Gastroesophageal sphincter (tissue), 4 donors: ENCODE data around the gene BATF. TPM values are rescaled to one million over a fixed set of nuclear protein-coding genes. Genes with fewer than 3 reads are reported as not detected.
A peak's percentile ranks its signal among the peaks of the same experiment; 100 is the strongest.

Experiments used
- ATAC-seq: fragments of 150-250 bp; one replicate; pipeline ENCODE4 v1.9.1; 2016; ENCODE audit warnings: mild to moderate bottlenecking, moderate library complexity
- H3K27ac ChIP-seq, 4 donors: fragments of 200-600 bp; sonication (generic) in 3 of 4; 1 replicate in 3 of 4; 2 replicates in 1 of 4; pipeline ENCODE4 v1.5.1; 2016 to 2019
- H3K27me3 ChIP-seq: fragments of 200-600 bp; sonication (generic); one replicate; pipeline ENCODE4 v1.5.1; 2019
- H3K36me3 ChIP-seq, 2 donors: fragments of 200-600 bp; sonication (generic); one replicate each; pipeline ENCODE4 v1.5.1; 2019; ENCODE audit warnings: control low read depth in 1 of 2
- H3K4me1 ChIP-seq, 3 donors: fragments of 200-600 bp; sonication (generic); 1 replicate in 2 of 3; 2 replicates in 1 of 3; pipeline ENCODE4 v1.5.1; 2016 to 2019; ENCODE audit warnings: control low read depth in 2 of 3
- H3K4me3 ChIP-seq, 2 donors: fragments of 200-600 bp; sonication (generic); one replicate each; pipeline ENCODE4 v1.5.1; 2019; ENCODE audit warnings: mild to moderate bottlenecking in 1 of 2, moderate library complexity in 1 of 2
- H3K9me3 ChIP-seq, 3 donors: fragments of 200-600 bp; sonication (generic); one replicate each; pipeline ENCODE4 v1.5.1; 2017 to 2019; ENCODE audit warnings: control low read depth in 2 of 3
- CTCF ChIP-seq, 4 experiments: fragments of 200-600 bp in 2 of 4; fragments of 450-650 bp in 2 of 4; sonication (generic) in 1 of 4; IDR thresholded peaks; one replicate each; pipeline ENCODE4 v1.5.1; 2017 to 2019; ENCODE audit warnings: antibody characterized with exemption in 4 of 4, mild to moderate bottlenecking in 2 of 4, moderate library complexity in 2 of 4
- EP300 ChIP-seq: sonication (generic); formaldehyde crosslinking; IDR thresholded peaks from one replicate; pipeline ENCODE4 v1.6.1; 2017; ENCODE audit warnings: antibody characterized with exemption, mild to moderate bottlenecking
- POLR2A ChIP-seq, 2 donors: fragments of 450-650 bp; IDR thresholded peaks; one replicate each; pipeline ENCODE4 v1.6.1; 2017; ENCODE audit warnings: antibody characterized with exemption in 2 of 2, mild to moderate bottlenecking in 2 of 2, moderate library complexity in 1 of 2
- POLR2AphosphoS5 ChIP-seq: sonication (generic); formaldehyde crosslinking; IDR thresholded peaks from one replicate; pipeline ENCODE4 v1.6.1; 2017; ENCODE audit warnings: antibody characterized with exemption
- WGBS, 2 donors: methylation state at CpG; one replicate each; pipeline ENCODE4 v1.1.5; 2018; ENCODE audit warnings: low coverage in 1 of 2; 5-methylcytosine and 5-hydroxymethylcytosine counted together
- total RNA-seq, 4 donors: library from RNA; depleted of rRNA; stranded (reverse); fragments of >200 nt; gene quantifications; one replicate each; pipeline ENCODE4 v1.1.0, GENCODE V29; 2016

BATF gene
- total RNA-seq, 4 donors from 2014 or later, result 2.6 to 16.8 (median 3.2) TPM

DNA sequence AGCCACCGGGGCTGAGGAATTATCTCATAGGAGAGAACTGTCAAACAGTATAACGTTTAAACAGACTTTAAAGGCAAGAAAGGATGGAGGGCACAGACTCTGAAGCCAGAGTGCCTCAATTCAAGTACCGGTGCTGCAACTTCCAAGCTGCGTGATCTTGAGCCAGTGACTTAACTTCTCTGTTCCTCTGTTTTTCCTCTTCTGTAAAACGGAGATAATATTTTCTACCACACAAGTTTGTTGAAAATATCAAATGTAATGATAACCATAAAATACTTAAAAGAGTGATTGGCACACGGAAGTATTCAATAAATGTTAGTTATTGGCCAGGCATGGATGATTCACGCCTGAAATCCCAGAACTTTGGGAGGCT is 18.2 kb downstream of the BATF start:
- TF ChIP-seq POLR2A (IDR thresholded peaks at IDR 0.05) (no peak), POLR2AphosphoS5 (no peak), CTCF (IDR thresholded peaks at IDR 0.05) (no peak), EP300 (no peak)
- no peaks in the 10 kb centered on the region for H3K36me3 ChIP-seq
- no peak overlapping the region for H3K27ac ChIP-seq
- no peak for ATAC-seq
- peaks cover 0 to 14% (median 4%) of the 10 kb centered on the region in 3 donors for H3K4me1 ChIP-seq
- H3K27me3 ChIP-seq, result no peaks in the 10 kb centered on the region
- H3K9me3 ChIP-seq, result no peaks in the 10 kb centered on the region
- no peak overlapping the region for H3K4me3 ChIP-seq
- 61 to 63% methylated on average over 5 to 7 of the region's 7 CpGs for WGBS, 2 donors

DNA sequence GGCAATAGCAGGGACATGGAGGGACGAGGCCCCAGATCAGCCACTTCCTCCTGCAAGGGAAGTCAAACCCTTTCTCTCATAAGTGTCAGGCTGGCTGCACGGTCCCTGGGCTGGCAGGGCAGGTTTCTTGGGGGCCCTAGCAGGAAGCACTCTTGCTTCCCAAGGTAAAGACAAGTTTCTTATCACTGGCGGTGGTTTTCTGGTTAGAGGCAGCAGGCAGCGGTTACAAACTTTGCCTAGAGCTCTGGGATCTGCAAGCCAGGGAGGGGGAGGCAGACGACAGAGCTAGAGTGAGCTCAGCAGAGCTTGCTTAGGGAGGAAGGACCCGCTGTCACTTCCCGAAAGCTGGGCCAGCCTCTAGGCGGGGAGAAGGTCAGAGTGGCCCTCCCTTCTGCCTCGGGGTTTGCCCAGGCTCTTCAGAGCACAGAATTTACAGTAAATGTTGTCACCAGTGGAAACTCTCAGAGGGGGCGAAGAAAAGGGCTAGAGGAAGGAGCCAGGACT is 20.4 kb downstream of the BATF start:
- Histone ChIP-seq H3K9me3 (no peaks in the 10 kb centered on the region), H3K4me3 (no peak overlapping the region), H3K36me3 (no peaks in the 10 kb centered on the region), H3K27me3 (no peaks in the 10 kb centered on the region), H3K4me1 (peaks cover 0 to 14% (median 4%) of the 10 kb centered on the region in 3 donors), H3K27ac (peak overlapping the region in 3 of 4 donors; percentile 37 to 58 (median 57))
- TF ChIP-seq EP300, result no peak
- TF ChIP-seq POLR2AphosphoS5, result peak; percentile 30
- 0% methylated on average over 1 of the region's 10 CpGs; no CpG with 5 or more reads in 1 of the 2 donors for WGBS, 2 donors
- ATAC-seq, result peak; percentile 80

GRCh38 chr14:75543253-75543652 is 21.0 kb downstream of the BATF start:
- WGBS, 2 donors, result 52 to 68% methylated on average over 4 of the region's 4 CpGs
- Histone ChIP-seq H3K9me3 (no peaks in the 10 kb centered on the region), H3K4me1 (peaks cover 0 to 14% (median 4%) of the 10 kb centered on the region in 3 donors), H3K36me3 (no peaks in the 10 kb centered on the region), H3K27ac (peak overlapping the region in 3 of 4 donors; percentile 37 to 58 (median 57)), H3K4me3 (no peak overlapping the region), H3K27me3 (no peaks in the 10 kb centered on the region)
- TF ChIP-seq POLR2AphosphoS5 (no peak), EP300 (no peak), POLR2A (IDR thresholded peaks at IDR 0.05) (no peak), CTCF (IDR thresholded peaks at IDR 0.05) (no peak)
- no peak for ATAC-seq

DNA sequence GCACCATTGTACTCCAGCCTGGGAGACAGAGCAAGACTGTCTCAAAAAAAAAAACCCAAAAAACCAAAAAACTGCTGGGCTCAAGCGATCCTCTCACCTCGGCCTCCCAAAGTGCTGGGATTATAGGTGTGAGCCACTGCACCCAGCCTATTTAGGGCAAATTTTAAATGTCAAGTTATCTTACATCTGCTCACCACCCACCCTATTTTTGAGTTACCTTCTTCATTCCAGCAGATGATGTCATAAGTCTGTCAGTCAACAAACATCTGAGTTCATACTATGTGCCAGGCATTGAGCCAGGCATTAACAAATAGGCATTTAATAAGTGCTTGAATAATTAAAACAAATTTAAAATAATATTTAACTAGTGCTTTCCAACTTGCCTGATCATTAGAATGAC is 21.5 kb downstream of the BATF start:
- 90 to 100% methylated on average over 2 of the region's 2 CpGs for WGBS, 2 donors
- ATAC-seq, result no peak
- no peak overlapping the region for H3K27ac ChIP-seq

DNA sequence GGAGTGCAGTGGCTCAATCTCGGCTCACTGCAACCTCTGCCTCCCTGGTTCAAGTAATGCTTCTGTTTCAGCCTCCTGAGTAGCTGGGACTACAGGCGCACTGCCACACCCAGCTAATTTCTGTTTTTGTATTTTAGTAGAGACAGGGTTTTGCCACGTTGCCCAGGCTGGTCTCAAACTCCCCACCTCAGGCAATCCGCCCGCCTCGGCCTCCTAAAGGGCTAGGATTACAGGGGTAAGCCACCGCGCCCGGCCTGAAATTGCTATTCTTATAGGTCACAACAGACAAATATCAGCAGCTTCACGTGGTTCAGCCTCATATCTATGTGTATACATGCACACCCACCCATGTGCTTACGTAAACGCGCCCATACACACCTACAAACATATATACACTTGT is 23.6 kb downstream of the BATF start:
- no peaks in the 10 kb centered on the region for H3K36me3 ChIP-seq
- H3K9me3 ChIP-seq, result no peaks in the 10 kb centered on the region
- H3K27ac ChIP-seq, result no peak overlapping the region
- ATAC-seq, result no peak
- H3K4me1 ChIP-seq, result peaks cover 0 to 14% (median 4%) of the 10 kb centered on the region in 3 donors
- H3K4me3 ChIP-seq, result no peak overlapping the region
- H3K27me3 ChIP-seq, result no peaks in the 10 kb centered on the region
- WGBS, 2 donors, result 84 to 89% methylated on average over 4 to 11 of the region's 13 CpGs
- TF ChIP-seq EP300 (no peak), CTCF (IDR thresholded peaks at IDR 0.05) (no peak), POLR2A (IDR thresholded peaks at IDR 0.05) (no peak), POLR2AphosphoS5 (no peak)

More for the DNA sequence above, 21.5 kb downstream of the BATF start:
- H3K36me3 ChIP-seq, result no peaks in the 10 kb centered on the region
- H3K27me3 ChIP-seq, result no peaks in the 10 kb centered on the region
- no peak for TF ChIP-seq EP300
- no peak for TF ChIP-seq CTCF (IDR thresholded peaks at IDR 0.05)
- no peak for TF ChIP-seq POLR2AphosphoS5
- no peak for TF ChIP-seq POLR2A (IDR thresholded peaks at IDR 0.05)
- H3K4me3 ChIP-seq, result no peak overlapping the region
- H3K9me3 ChIP-seq, result no peaks in the 10 kb centered on the region
- peaks cover 0 to 14% (median 4%) of the 10 kb centered on the region in 3 donors for H3K4me1 ChIP-seq
